HCT116 (cell line): ENCODE results near the gene CCKAR. TPM values are rescaled to one million over a fixed set of nuclear protein-coding genes. Genes with fewer than 3 reads are reported as not detected.

ENCODE experiments used
- ATAC-seq: fragments of 200-7000 bp; cut with Tn5 transposase; 2 replicates; pipeline ENCODE4 v1.9.1; 2020; ENCODE audit warnings: mild to moderate bottlenecking, moderate library complexity
- BruUV-seq: library from RNA; stranded (reverse); fragments of 400-500 nt; replicated peaks from 2 replicates; lab custom pipeline; 2021; lab: Mats Ljungman, UMichigan
- CTCF ChIA-PET: fragments of 300-600 bp; sonication (Branson Sonifier 250); formaldehyde crosslinking; loops from one replicate; lab custom pipeline; 2021; ENCODE audit warnings: antibody characterized with exemption; lab: Charles Lee
- POLR2A ChIA-PET: fragments of 300-600, 350-600 bp; sonication (Branson Sonifier 250); formaldehyde crosslinking; loops from one replicate; lab custom pipeline; 2021; ENCODE audit warnings: antibody characterized with exemption; lab: Charles Lee
- RAD21 ChIA-PET, 2 experiments: fragments of 300-600 bp; sonication (Branson Sonifier 250); formaldehyde crosslinking; loops; one replicate each; lab custom pipeline; 2023; ENCODE audit warnings: low total read pairs in 2 of 2; ENCODE audit not compliant: uncharacterized antibody in 2 of 2, unreplicated experiment in 2 of 2, low non-redundant PET in 1 of 2; lab: Charles Lee
- DNase-seq: peaks from one replicate; pipeline ENCODE4 v3.0.0-alpha.2; 2010; ENCODE audit warnings: low read depth, low spot score
- H2AFZ ChIP-seq: fragments of 200-600 bp; shearing (Covaris generic), sonication (generic); 2 replicates; pipeline ENCODE4 v1.6.1; 2017; ENCODE audit warnings: low read depth, mixed run types, mixed read lengths, antibody characterized with exemption, low read length; ENCODE audit not compliant: poor library complexity, severe bottlenecking
- H3K27ac ChIP-seq: 2 replicates; pipeline ENCODE4 v1.5.1; 2012; ENCODE audit warnings: low read depth, low read length
- H3K27me3 ChIP-seq: fragments of 200-600 bp; sonication (generic); 2 replicates; pipeline ENCODE4 v1.6.1; 2016; ENCODE audit warnings: mixed run types, low read length, mixed read lengths; ENCODE audit not compliant: insufficient read depth
- H3K36me3 ChIP-seq, 2 experiments: fragments of 200-500 bp in 1 of 2; fragments of 200-600 bp in 1 of 2; sonication (Bioruptor generic) in 1 of 2; sonication (generic) in 1 of 2; 2 replicates each; pipeline versions ENCODE4 v1.5.1 to v1.6.1; 2014 to 2016; ENCODE audit warnings: low read length in 2 of 2, inconsistent platforms in 1 of 2, mixed read lengths in 1 of 2, mixed run types in 1 of 2; ENCODE audit not compliant: insufficient read depth in 2 of 2, control insufficient read depth in 1 of 2
- H3K4me1 ChIP-seq, 2 experiments: fragments of 200-600 bp in 1 of 2; sonication (generic) in 1 of 2; 2 replicates each; pipeline versions ENCODE4 v1.5.1 to v1.6.1; 2012 to 2017; ENCODE audit warnings: low read length in 2 of 2, inconsistent platforms in 1 of 2, mild to moderate bottlenecking in 1 of 2, mixed read lengths in 1 of 2, mixed run types in 1 of 2, moderate library complexity in 1 of 2; ENCODE audit not compliant: insufficient read depth in 2 of 2, control insufficient read depth in 1 of 2
- H3K4me2 ChIP-seq: fragments of 200-600 bp; sonication (generic); 2 replicates; pipeline ENCODE4 v1.6.1; 2017; ENCODE audit warnings: mixed run types, low read length, mixed read lengths
- H3K4me3 ChIP-seq, 2 experiments: fragments of 200-600 bp in 1 of 2; sonication (generic) in 1 of 2; replicated peaks in 1 of 2; 2 replicates each; pipeline ENCODE4 v1.5.1; 2011 to 2016; ENCODE audit warnings: low read length in 2 of 2, control low read depth in 1 of 2, low read depth in 1 of 2, mild to moderate bottlenecking in 1 of 2, mixed read lengths in 1 of 2, mixed run types in 1 of 2
- H3K79me2 ChIP-seq: fragments of 200-600 bp; sonication (generic); 2 replicates; pipeline ENCODE4 v1.6.1; 2017; ENCODE audit warnings: mild to moderate bottlenecking, mixed run types, low read length, moderate library complexity, mixed read lengths; ENCODE audit not compliant: insufficient read depth
- H3K9ac ChIP-seq: fragments of 200-600 bp; sonication (generic); 2 replicates; pipeline ENCODE4 v1.6.1; 2016; ENCODE audit warnings: low read length, mixed read lengths
- H3K9me2 ChIP-seq: fragments of 200-600 bp; sonication (generic), shearing (Covaris generic); 2 replicates; pipeline ENCODE4 v1.6.1; 2017; ENCODE audit warnings: mixed run types, mild to moderate bottlenecking, moderate library complexity; ENCODE audit not compliant: insufficient read depth
- H3K9me3 ChIP-seq, 2 experiments: fragments of 200-500 bp in 1 of 2; fragments of 200-600 bp in 1 of 2; sonication (Bioruptor generic) in 1 of 2; sonication (generic) in 1 of 2; 2 replicates each; pipeline ENCODE4 v1.6.1; 2014 to 2017; ENCODE audit warnings: low read length in 2 of 2, mixed read lengths in 2 of 2, inconsistent platforms in 1 of 2, low read depth in 1 of 2, mild to moderate bottlenecking in 1 of 2, mixed run types in 1 of 2, moderate library complexity in 1 of 2; ENCODE audit not compliant: control insufficient read depth in 1 of 2, insufficient read depth in 1 of 2
- H4K20me1 ChIP-seq: fragments of 200-600 bp; sonication (generic), shearing (Covaris generic); 2 replicates; pipeline ENCODE4 v1.6.1; 2017; ENCODE audit warnings: mixed run types, mild to moderate bottlenecking, moderate library complexity; ENCODE audit not compliant: insufficient read depth
- CBX3 ChIP-seq: IDR thresholded peaks from 2 replicates; pipeline ENCODE4 v1.6.1; 2012; ENCODE audit warnings: low read depth
- CEBPB ChIP-seq: IDR thresholded peaks from 2 replicates; pipeline ENCODE4 v1.6.1; 2012; ENCODE audit warnings: low read depth
- CTCF ChIP-seq, 3 experiments: fragments of 200-600 bp in 1 of 3; sonication (generic) in 1 of 3; IDR thresholded peaks in 2 of 3; conservative IDR thresholded peaks in 1 of 3; 2 replicates each; pipeline ENCODE4 v1.5.1; 2012 to 2017; ENCODE audit warnings: low read depth in 2 of 3, low read length in 2 of 3, antibody characterized with exemption in 1 of 3, borderline replicate concordance in 1 of 3, control low read depth in 1 of 3, mild to moderate bottlenecking in 1 of 3, mixed read lengths in 1 of 3, mixed run types in 1 of 3, moderate library complexity in 1 of 3; ENCODE audit not compliant: insufficient read depth in 1 of 3
- EGR1 ChIP-seq: IDR thresholded peaks from 2 replicates; pipeline ENCODE4 v1.6.1; 2012; ENCODE audit warnings: low read depth
- ELF1 ChIP-seq: IDR thresholded peaks from 2 replicates; pipeline ENCODE4 v1.6.1; 2012; ENCODE audit warnings: low read depth, borderline replicate concordance
- EZH2 ChIP-seq: fragments of 200-600 bp; sonication (generic); IDR thresholded peaks from 2 replicates; pipeline ENCODE4 v1.6.1; 2017; ENCODE audit warnings: antibody characterized with exemption, mixed run types
- EZH2phosphoT487 ChIP-seq: fragments of 200-600 bp; IDR thresholded peaks from 2 replicates; pipeline ENCODE4 v1.6.1; 2018; ENCODE audit warnings: antibody characterized with exemption, borderline replicate concordance
- FOSL1 ChIP-seq: IDR thresholded peaks from 2 replicates; pipeline ENCODE4 v1.6.1; 2012; ENCODE audit warnings: low read depth
- JUND ChIP-seq: IDR thresholded peaks from 2 replicates; pipeline ENCODE4 v1.6.1; 2012
- MAX ChIP-seq: IDR thresholded peaks from 2 replicates; pipeline ENCODE4 v1.6.1; 2012
- POLR2A ChIP-seq: IDR thresholded peaks from 2 replicates; pipeline ENCODE4 v1.7.0; 2011; ENCODE audit warnings: borderline replicate concordance; ENCODE audit not compliant: insufficient read depth, insufficient read length; ENCODE audit errors: extremely low read depth
- RAD21 ChIP-seq: IDR thresholded peaks from 2 replicates; pipeline ENCODE4 v1.6.1; 2012; ENCODE audit warnings: low read depth, mild to moderate bottlenecking
- REST ChIP-seq: IDR thresholded peaks from 2 replicates; pipeline ENCODE4 v1.6.1; 2012; ENCODE audit warnings: low read depth
- SIN3A ChIP-seq: IDR thresholded peaks from 2 replicates; pipeline ENCODE4 v1.6.1; 2012; ENCODE audit warnings: low read depth
- SRF ChIP-seq: IDR thresholded peaks from 2 replicates; pipeline ENCODE4 v1.6.1; 2012; ENCODE audit warnings: low read depth
- TCF7L2 ChIP-seq: IDR thresholded peaks from 2 replicates; pipeline ENCODE4 v1.7.0; 2011; ENCODE audit warnings: borderline replicate concordance, inconsistent platforms; ENCODE audit not compliant: insufficient read depth, insufficient read length; ENCODE audit errors: extremely low read depth
- YY1 ChIP-seq: IDR thresholded peaks from 2 replicates; pipeline ENCODE4 v1.6.1; 2011; ENCODE audit warnings: low read length, low read depth, moderate library complexity, mild to moderate bottlenecking; ENCODE audit not compliant: insufficient replicate concordance; ENCODE audit errors: extremely low read depth
- ZBTB33 ChIP-seq: IDR thresholded peaks from 2 replicates; pipeline ENCODE4 v1.6.1; 2011; ENCODE audit warnings: mild to moderate bottlenecking, low read length, moderate library complexity; ENCODE audit not compliant: insufficient replicate concordance; ENCODE audit errors: extremely low read depth
- ZFX ChIP-seq: fragments of 450-650 bp; IDR thresholded peaks from 2 replicates; pipeline ENCODE4 v1.6.1; 2017
- intact Hi-C: fragments of 100-400 bp; cut with micrococcal nuclease; formaldehyde crosslinking; loops from 2 replicates; pipeline ENCODE4 v1.10.0; 2022
- total RNA-seq: library from RNA; stranded (reverse); gene quantifications from one replicate; pipeline ENCODE4 v1.2.1, GENCODE V29; 2021; ENCODE audit not compliant: unreplicated experiment

CCKAR gene
- total RNA-seq, 1 experiment from 2014 or later, result not detected

- intact Hi-C loops, result no loop called here
- Histone ChIP-seq H3K36me3 (no peaks in the 10 kb centered on the region), H3K79me2 (no peaks in the 10 kb centered on the region), H3K9me3 (no peaks in the 10 kb centered on the region), H3K9ac (no peak overlapping the region), H3K27me3 (no peaks in the 10 kb centered on the region), H3K9me2 (no peaks in the 10 kb centered on the region), H3K4me3 (no peak overlapping the region), H4K20me1 (no peaks in the 10 kb centered on the region), H3K27ac (no peak overlapping the region), H3K4me1 (peaks cover 3 to 19% of the 10 kb centered on the region in 2 experiments; a peak in 3 of 4 replicates), H2AFZ (peak overlapping the region; percentile 87), H3K4me2 (peak overlapping the region; percentile 15; the same call in 1 of the 2 replicates)
- RAD21 ChIA-PET, result no interaction called here
- ATAC-seq (no peak), DNase-seq (no peak)
- CTCF ChIA-PET, result no interaction called here
- no TSS peak for BruUV-seq
- TF ChIP-seq SRF, result no peak
- no peak for TF ChIP-seq YY1
- TF ChIP-seq REST, result no peak
- TF ChIP-seq FOSL1, result no peak
- no peak for TF ChIP-seq CTCF (IDR thresholded peaks at IDR 0.05 in 2 of 3, conservative IDR thresholded peaks at IDR 0.05 in 1 of 3; ENCODE audit: borderline replicate concordance in 1 of 3, insufficient read depth in 1 of 3, low read depth in 2 of 3, low read length in 2 of 3)
- no peak for TF ChIP-seq EZH2
- no peak for TF ChIP-seq CEBPB
- TF ChIP-seq POLR2A, result no peak
- TF ChIP-seq EZH2phosphoT487, result no peak
- no peak for TF ChIP-seq TCF7L2
- TF ChIP-seq JUND, result no peak
- no peak for TF ChIP-seq ELF1
- no peak for TF ChIP-seq ZBTB33
- TF ChIP-seq RAD21, result no peak
- TF ChIP-seq MAX, result no peak
- TF ChIP-seq EGR1, result no peak
- TF ChIP-seq SIN3A, result no peak
- no peak for TF ChIP-seq ZFX
- no peak for TF ChIP-seq CBX3
- POLR2A ChIA-PET, result no interaction called here
These were observed 35.0 kb upstream of the CCKAR start for GRCh38 chr4:26525136-26525770.
